Measurements from ENCODE around the gene DHRS7.

The DHRS7 gene, protein sequence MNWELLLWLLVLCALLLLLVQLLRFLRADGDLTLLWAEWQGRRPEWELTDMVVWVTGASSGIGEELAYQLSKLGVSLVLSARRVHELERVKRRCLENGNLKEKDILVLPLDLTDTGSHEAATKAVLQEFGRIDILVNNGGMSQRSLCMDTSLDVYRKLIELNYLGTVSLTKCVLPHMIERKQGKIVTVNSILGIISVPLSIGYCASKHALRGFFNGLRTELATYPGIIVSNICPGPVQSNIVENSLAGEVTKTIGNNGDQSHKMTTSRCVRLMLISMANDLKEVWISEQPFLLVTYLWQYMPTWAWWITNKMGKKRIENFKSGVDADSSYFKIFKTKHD

DNA sequence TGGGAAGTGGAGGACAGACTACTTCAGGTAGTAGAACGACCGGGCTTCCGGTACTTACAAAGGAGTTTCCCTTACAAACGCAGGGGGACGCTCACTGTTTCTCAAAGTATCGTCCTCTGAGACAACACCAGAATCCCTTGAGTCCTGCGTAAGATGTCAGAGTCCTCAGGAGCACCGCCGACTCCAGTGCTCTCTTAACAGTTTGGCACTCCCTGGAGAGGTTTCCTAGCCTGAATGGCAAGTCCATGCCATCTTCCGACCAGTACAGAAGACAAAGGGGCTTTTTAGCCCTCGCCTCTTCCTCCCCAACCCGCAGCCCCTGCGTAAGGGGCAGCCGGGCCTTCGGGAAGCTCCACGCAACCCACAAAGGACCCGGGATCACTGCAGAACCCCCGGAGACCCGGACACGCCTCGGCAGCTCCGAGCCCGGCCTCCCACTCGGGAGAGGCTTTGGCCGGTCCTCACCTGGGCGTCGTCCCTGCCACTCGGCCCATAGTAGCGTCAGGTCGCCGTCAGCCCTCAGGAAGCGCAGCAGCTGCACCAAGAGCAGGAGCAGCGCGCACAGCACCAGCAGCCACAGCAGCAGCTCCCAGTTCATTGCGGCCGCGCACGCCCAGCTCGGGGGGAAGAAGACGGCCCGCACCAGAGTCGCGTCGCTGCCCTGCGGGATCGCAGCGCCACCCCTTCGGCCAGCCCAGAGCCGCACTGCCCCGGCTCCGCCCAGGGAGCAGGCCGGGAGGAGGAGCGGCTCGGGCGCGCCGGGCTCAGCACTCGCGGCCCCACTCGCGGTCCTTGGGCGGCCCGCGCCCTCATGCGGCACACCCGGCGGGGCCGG, at the start of gene DHRS7:
Gene DHRS7 (minus strand): TSS at position 687 of the 835 bp plus-strand sequence. CDS start 89 bp downstream, at position 598.
- DNase-seq = peak; percentile 32 to 73

DNA sequence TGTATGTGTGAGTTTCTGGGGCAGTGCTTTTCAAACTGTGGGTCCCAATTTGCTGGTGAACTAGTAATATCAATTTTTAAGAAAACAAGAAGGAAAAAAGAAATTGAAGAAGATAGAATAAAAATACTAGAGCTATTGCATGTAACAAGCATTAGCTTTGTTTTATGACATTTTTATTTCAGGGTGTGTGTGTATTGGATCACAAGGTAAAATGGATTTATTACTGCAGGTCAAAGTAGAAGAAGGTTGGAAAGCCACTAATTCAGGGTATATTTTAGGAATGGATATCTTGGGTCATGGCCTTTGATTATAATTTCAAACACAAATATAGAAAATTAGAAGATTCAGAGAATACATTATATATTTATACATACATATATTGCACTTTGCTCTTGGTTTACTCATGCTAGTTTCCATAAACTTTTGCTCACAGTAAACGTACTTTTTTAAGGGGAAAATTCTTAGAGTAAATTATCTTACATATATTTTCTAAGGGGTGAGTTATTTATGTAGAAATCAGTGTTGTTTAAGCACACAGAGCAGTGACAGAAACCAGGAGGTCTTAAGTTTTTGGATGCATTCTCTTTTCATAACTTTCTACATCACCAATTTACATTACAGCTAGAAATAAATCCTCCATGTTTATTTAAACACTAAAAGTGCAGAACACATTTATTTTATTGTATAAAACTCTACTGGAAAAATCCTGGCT, 49.4 kb upstream of the DHRS7 start:
- no peak for DNase-seq

DNA sequence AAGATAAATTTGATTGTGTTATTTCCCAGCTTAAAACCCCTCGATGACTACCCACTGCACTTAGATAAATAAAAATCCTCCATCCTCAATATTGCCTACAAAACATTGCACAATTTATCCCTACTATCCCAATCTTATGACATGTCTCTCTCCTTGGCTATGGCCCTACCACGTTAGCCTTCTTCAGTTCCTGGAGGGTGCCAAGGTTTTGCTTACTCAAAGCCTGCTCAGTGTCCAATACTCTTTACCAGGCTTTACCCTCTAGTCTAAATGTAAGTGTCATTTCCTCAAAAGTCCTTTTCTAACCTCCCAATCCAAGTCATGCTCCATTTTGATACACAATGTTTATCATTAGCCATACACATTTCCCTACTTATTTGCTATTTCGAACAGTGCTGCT, 48.8 kb upstream of the DHRS7 start:
- DNase-seq = no peak

DNA sequence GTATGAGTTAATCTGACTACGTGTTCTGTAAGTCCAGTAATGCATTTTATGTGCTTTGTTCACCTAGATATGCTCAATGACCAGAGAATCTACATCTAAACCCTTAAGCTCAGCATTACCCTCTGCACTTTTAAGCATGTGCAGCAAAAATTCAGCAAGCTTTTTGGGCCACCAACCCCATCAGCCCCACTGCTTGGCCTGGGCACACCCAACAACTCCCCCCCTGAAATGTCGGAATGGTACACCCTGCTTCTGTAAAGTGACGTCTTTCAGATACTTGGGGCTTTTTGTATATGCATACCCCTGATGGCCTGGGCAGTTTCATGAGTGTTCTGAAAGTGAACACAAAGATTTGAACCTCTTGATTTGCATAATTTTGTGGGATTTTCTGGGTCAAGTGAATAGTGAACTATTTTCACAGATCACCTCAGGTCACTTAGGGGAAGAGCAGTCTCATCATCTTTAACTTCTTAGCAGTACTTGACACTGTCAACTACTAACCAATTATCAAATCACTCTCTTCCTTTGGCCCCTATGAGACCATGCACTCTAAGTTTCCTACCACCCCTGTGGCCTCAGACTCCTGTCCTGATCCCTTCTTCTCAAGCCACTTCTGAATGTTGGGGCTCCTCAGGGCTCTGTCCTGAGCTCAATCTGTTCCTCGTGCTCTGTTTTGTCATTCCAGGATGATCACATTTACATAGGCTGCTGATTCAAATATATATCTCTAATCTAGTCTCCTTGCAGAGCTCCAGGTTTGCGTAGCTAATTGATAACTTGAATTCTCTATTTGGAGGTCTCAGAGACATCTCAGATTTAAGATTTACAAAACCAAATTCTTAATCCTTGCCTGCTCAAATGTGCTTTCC, 47.5 kb upstream of the DHRS7 start:
- DNase-seq = no peak

DNA sequence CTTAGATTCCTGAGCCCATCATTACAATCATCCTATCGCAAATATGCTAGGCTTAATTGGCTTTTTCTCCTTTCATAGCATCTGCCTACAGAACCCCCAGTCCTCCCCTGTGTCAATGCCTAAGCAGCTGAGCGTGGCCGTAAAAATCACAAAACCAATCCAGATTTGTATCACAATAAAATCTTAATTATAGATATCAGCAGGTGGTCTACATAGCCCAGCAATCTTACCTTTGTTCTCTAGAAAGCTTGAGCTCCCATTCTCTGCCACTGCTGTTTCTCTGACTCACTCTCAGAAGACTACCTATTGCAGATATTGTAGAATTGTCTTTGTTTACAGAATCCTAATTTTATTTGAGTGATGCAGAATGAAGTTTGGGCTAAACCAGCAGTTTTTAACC, 46.0 kb upstream of the DHRS7 start:
- no peak for DNase-seq

DNA sequence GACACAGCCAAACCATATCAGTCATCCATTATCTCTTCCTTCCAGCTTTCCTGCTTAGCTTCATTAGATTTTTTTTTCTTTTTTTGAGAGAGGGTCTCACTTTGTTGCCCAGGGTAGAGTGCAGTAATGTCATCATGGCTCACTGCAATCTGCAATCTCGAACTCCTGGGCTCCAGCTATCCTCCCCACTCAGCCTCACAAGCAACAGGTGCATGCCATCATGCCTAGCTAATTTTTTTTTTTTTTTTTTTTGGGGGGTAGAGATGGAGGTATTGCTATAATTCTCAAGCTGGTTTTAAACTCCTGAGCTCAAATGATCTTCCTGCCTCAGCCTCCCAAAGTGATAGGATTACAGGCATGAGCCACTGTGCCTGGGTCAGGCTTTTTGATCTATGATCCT, 45.5 kb upstream of the DHRS7 start:
- no peak for DNase-seq

DNA sequence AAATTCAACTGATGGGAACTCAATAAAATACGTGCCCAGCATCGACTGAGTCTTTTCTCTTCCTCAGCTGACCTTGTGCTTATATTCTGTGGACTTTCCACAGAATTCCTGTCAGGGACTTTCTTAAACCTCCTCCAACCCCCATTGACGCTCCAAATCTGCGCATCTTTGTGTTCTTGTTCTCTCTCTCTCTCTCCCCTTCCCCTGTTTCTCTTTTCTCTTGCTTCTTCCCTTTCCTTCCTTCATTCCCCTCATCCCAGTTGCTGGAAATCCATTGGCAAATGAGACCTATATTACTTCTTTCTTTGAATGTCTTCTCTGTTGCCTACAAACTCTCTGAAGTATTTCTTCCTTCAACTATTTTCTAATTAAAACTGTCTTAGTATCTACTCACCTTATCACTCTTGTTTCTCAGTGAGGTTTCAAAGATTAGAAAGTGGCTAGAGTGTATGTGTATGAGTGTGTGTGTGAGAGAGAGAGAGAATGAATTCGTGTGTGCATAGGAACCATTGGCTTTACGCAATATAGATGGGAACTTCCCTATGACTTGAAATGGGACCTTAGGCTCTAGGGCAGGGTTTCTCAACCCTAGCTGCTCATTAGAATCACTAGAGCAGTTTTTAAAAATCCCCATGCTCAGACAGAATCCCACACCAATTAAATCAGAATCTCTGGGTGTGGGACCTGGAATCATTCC, 41.8 kb upstream of the DHRS7 start:
- DNase-seq = no peak

DNA sequence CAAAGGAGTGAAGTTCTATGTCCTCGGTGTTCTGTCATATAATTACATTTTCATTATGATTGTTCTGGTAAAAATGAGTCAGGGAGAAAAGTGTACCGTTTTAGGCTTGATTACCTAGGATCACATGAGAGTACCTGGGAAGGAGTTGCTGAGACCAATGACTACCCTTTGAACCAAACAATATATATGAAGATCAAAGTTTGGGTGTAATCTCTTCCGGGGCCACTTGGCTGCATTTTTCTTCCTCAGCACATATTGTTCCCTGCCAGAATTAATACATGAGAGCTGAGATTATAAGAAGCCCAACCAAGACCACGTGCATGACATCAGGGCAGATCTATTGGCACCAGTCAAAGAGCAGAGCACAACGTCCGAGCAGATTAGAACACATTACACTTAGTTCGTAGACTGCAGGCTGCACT, 41.1 kb upstream of the DHRS7 start:
- DNase-seq = no peak

DNA sequence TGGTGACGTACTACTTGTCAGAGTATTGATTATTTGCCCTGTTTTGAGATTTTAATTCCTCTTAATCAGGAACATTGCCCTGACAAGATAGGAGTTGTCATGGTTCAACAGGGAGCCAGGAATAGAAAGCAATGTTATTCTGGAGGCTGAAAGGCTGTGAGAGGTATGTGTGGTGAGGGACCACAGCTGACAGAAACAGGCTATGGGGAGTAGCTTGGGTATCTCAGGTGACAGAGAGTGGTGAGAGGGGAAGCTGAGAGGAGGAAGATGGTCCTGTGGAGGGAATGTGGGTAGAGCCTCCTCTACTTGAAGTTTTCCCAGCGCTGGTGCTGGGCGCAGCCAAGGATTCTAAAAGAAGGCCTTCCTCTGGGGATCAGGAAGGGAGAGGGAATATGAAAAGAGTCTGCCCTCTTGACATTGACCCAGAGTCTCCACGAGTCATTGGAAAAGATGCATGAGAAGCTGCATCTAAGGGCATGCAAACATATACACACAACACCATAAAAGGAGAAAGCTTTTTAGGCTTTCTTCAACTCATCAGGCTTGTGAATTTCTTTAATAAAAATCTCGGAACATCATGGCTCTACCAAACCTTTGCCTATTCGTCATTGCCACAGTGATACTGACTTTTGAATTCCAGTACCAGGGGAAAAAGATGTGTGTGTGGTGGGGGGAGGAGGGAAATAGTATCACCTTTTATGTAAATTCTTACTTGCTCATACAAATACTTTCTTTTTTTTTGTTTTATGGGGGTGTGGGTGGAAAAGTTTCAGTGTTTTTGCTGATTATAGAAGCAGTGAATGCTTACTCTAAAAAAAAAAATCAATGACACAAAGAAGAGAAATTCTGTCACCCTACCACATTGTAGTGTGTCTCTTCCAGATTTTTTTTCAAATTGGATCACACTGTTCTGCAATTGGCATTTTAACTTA, 39.9 kb upstream of the DHRS7 start:
- DNase-seq = no peak

DNA sequence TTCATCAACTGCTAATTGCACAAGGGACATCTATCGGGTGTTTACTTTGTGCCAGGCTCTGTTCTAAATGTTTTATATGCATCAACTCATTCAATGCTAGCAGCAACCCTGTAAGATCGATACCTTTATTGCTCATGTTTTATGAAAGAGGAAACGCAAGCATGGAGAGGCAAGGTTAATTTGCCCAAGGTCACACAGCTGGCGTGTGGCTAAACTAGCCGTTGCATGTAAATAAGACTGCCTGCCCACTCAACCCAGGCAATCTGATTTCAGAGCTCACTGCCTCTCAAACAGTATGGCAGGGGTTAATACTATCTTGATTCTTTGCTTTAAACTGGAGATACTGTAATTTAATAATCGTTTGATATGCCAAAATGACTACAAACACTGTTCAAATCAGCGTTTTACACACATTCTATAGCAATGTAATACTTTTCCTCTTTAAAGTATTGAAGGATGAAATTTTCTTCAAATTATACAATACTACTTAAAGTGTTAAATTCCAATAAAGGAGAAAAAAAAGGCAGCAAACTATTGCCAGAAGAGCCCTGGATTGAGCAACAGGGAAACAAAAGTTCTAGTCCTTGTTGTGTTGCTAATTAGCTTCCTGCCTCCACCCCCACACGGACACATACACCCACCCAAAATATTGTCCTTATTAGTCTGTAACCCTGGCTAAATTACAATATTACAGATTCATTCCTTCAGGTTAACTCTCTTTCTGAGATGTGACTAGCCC, 39.1 kb upstream of the DHRS7 start:
- DNase-seq = no peak

DNA sequence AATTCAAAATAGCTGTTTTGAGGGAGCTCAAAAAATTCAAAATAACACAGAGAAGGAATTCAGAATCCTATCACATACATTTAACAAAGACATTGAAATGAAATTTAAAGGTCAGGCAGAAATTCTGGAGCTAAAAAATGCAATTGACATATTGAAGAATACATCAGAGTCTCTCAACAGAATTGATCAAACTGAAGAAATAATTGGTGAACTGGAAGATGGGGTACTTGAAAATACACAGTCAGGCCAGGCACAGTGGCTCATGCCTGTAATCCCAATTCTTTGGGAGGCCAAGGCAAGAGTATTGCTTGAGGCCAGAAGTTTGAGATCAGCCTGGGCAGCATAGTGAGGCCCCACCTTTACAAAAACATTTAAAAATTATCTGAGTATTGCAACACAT, 34.1 kb upstream of the DHRS7 start:
- no peak for DNase-seq

DNA sequence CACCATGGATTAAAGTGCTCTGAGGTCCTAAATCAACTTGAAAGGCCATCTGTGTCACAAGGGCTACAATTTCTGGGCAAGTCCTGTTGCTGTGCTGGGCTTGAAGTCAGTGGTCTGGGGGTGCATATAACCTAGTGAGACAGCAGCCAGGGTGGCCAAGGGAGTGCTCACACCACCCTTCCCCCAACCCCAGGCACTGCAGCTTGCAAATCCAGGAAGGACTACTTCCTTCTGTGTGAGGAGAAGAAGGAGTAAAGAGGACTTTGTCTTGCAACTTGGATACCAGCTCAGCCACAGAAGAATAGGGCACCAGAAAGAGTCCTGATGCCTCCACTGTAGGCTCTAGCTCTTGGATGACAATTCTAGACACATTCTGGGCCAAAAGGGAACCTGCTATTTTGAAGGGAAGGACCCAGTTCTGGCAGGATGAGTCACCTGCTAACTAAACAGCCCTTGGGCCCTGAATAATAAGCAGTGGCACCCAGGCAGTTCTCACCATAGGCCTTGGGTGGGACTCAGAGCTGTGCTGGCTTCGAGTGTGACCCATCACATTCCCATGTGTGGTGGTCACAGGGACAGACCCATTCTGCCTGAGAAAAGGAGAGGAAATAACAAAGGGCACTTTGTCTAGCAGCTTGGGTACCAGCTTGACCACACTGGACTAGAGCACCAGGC, 32.6 kb upstream of the DHRS7 start:
- no peak for DNase-seq

DNA sequence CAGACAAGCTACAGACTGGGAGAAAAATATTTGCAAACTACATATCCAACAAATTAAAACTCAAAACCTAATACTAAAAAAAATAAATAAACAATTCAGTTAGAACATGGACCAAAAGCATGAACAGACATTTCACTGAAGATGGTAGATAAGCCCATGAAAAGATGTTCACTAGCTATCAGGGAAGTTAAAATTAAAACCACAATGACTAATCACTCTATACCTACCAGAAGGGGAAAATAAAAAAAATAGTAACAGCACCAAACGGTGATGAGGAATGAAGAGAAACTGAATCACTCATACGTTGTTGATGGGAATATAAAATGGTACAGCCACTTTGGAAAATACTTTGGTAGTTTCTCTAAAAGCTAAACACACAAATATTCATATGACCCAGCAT, 31.1 kb upstream of the DHRS7 start:
- DNase-seq = no peak

DNA sequence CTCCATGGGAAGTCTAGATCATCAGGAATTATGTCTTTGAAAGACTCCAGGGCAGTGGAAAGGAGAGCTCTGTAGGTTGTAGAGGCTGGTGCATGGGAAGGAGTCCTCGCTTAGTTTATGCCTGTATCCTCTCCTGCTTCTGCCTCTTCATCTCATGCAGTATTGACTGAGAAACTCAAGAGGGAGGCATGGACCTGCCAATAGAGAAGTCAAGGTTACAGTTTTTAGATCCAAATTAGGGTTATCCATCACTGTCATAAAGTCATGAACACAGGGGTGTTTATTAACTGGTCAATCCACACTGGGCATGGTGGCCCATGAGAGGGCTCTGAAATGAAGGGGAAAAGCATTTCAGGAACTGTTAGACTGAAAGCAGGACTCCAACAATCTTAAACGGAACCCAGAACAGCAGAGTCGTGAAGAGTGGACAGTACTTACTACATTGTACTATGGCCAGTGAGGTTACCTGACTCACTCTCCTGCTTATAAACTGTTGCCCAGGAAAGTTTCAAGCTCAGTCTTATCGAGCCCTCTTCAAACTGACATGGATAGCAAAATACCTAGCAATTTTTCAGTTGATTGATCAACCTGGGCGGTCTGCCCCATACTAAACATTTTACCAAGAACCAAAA, 30.1 kb upstream of the DHRS7 start:
- no peak for DNase-seq

DNA sequence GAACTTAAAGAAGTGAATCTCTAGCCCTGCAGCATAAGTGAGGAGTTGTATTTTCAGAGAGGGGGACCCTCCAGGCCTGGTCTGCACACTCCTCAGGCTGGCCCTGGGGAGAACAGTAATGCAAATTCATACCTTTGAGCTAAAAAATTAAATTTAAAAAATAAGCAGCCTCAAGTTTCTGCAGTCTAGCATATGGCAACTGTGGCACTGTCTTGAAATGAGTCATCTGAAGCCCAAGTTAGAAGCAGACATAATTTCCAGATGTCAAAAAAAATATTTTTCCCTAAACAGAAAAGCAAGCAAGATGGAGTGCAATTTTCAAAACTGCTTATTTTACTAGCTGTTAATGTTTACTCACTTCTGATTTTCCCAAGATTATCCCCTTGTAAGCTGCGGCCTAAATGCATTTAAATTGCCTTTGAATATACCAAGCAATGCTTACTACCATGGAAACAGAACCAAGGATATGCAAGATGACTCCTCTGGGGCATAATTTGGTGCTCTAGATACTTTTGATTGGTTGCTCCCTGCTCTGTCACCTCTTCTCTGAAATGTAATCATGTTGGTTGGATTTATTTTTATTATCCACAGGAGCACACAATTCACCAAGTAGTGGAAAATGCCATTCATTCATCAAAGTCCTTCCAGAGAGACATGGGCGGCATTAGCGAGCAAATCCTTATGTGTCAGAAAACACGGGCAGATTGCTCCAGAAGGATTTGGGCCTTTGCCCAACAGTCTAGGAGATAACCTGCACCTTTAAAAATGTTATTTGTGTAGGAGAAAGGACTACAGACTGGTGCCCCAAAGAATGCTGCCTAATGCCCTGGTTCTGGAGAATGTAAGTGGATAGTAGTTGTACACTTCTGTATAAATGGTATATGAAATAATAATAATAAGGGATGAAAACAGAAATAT, 25.0 kb upstream of the DHRS7 start:
- DNase-seq = no peak

DNA sequence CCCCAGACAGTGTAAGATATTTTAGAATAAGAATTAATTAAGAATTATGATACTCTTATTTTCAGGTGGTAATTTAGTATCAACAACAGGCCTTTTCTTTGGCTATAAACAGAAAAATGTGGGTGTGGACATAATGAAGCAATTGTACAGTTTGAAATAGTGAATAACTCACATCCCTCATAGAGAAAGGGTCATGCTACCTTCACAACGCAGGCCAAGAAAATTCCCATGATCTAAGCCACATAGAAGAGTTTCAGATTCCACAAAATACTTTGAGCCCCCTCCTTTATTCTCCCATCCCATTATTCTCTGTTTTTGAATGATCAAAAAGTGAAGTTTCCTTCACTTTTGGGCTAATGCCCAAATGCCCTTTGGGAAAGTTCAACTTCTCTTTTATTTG, 23.5 kb upstream of the DHRS7 start:
- no peak for DNase-seq

DNA sequence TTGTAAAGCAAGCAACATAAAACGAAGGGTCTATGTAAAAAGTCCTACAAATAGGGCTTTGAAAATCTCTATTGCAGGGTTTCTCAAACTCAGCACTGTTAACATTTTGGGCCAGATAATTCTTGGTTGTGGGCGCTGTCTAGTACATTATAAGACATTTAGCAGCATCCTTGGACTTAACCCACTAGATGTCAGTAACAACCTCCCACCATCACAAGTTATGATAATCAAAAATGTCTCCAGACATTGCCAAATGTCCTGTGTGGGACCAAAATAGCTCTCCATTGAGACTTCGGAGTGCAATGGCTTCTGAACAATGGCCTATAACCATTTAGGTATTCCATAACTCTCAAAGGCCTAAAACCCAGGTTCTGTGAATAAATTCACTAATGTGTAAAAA, 22.9 kb upstream of the DHRS7 start:
- peak in 1 of 2 experiments; percentile 25 for DNase-seq
